PC-3 (cell line): ENCODE data around the gene LARP4B.

Experiments
- EZH2 ChIP-seq: fragments of 300-600 bp; sonication (generic); IDR thresholded peaks from one replicate; pipeline ENCODE4 v1.6.1; 2017; ENCODE audit warnings: antibody characterized with exemption, mild to moderate bottlenecking, low read length; ENCODE audit not compliant: unreplicated experiment
- TF ChIP-seq, protein P1 (sequence below): fragments of 300-600 bp; sonication (generic); conservative IDR thresholded peaks from 2 replicates; pipeline ENCODE4 v1.5.1; 2017; ENCODE audit warnings: antibody characterized with exemption, low read depth, mild to moderate bottlenecking, low read length

DNA sequence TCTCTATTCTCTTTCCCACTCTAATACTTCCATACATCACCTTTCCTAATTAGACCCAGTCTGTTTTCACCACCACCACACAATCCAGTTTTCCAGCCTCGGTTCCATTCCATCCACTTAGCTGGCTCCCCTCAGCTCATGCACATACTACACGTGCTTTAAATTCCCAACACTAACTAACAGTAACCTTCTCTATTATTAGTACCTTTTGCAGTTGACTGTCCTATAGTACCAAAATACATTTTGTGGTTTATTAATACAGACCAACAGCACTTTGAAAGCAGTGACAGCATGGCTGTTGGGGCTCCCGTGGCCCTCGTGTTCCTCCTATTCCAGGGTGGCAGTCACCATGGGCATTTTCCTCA is 64.9 kb downstream of the LARP4B start:
- TF ChIP-seq, protein P1, sequence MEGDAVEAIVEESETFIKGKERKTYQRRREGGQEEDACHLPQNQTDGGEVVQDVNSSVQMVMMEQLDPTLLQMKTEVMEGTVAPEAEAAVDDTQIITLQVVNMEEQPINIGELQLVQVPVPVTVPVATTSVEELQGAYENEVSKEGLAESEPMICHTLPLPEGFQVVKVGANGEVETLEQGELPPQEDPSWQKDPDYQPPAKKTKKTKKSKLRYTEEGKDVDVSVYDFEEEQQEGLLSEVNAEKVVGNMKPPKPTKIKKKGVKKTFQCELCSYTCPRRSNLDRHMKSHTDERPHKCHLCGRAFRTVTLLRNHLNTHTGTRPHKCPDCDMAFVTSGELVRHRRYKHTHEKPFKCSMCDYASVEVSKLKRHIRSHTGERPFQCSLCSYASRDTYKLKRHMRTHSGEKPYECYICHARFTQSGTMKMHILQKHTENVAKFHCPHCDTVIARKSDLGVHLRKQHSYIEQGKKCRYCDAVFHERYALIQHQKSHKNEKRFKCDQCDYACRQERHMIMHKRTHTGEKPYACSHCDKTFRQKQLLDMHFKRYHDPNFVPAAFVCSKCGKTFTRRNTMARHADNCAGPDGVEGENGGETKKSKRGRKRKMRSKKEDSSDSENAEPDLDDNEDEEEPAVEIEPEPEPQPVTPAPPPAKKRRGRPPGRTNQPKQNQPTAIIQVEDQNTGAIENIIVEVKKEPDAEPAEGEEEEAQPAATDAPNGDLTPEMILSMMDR: no peak
- no peak for TF ChIP-seq EZH2
